HG03095 (cell line): ENCODE data around the gene EFCAB11.

Experiments used
- ATAC-seq: cut with Tn5 transposase; IDR thresholded peaks from one replicate; pipeline ENCODE4 v1.9.1; 2021; ENCODE audit warnings: moderate library complexity; ENCODE audit not compliant: unreplicated experiment

Gene EFCAB11

GRCh38 chr14:89954070-89955021 is at the start of gene EFCAB11:
EFCAB11 (minus strand) TSS chr14:89954730; CDS start chr14:89954660, 70 bp downstream.
- ATAC-seq = peak; percentile 85

- ATAC-seq = no peak
These were observed 49.2 kb upstream of the EFCAB11 start for GRCh38 chr14:90003526-90004307.

GRCh38 chr14:90000935-90001334 is 46.4 kb upstream of the EFCAB11 start:
- no peak for ATAC-seq

- no peak for ATAC-seq
These were observed 42.4 kb upstream of the EFCAB11 start for GRCh38 chr14:89996963-89997362.

- no peak for ATAC-seq
These were observed 37.7 kb upstream of the EFCAB11 start for GRCh38 chr14:89992273-89992672.

- no peak for ATAC-seq
These were observed 36.2 kb upstream of the EFCAB11 start for GRCh38 chr14:89990623-89991275.

GRCh38 chr14:89990218-89990617 is 35.7 kb upstream of the EFCAB11 start:
- ATAC-seq = no peak

- no peak for ATAC-seq
These were observed 34.3 kb upstream of the EFCAB11 start for GRCh38 chr14:89988787-89989186.

GRCh38 chr14:89987161-89987475 is 32.6 kb upstream of the EFCAB11 start:
- no peak for ATAC-seq

- ATAC-seq = no peak
These were observed 32.1 kb upstream of the EFCAB11 start for GRCh38 chr14:89986462-89987160.

- ATAC-seq = no peak
These were observed 28.8 kb upstream of the EFCAB11 start for GRCh38 chr14:89983375-89983774.

GRCh38 chr14:89978656-89979055 is 24.1 kb upstream of the EFCAB11 start:
- ATAC-seq = no peak

- no peak for ATAC-seq
These were observed 23.1 kb upstream of the EFCAB11 start for GRCh38 chr14:89977668-89978067.

GRCh38 chr14:89973234-89973823 is 18.8 kb upstream of the EFCAB11 start:
- ATAC-seq = no peak

- no peak for ATAC-seq
These were observed 11.3 kb upstream of the EFCAB11 start for GRCh38 chr14:89965839-89966238.

GRCh38 chr14:89963288-89963978 is 8.9 kb upstream of the EFCAB11 start:
- ATAC-seq = no peak

GRCh38 chr14:89960914-89961313 is 6.4 kb upstream of the EFCAB11 start:
- ATAC-seq = no peak

GRCh38 chr14:89959853-89960445 is 5.4 kb upstream of the EFCAB11 start:
- ATAC-seq = no peak

GRCh38 chr14:89958966-89959365 is 4.4 kb upstream of the EFCAB11 start:
- ATAC-seq = no peak
